K562 treated with DMSO at 1 percent for 24 hours (cell line): ENCODE results near the gene OXCT1. TPM values are rescaled to one million over a fixed set of nuclear protein-coding genes. Genes with fewer than 3 reads are reported as not detected.

Experiments used
- total RNA-seq: library from RNA; unstranded; fragments of 300-600 nt; gene quantifications from 2 replicates; pipeline ENCODE4 v1.2.3, GENCODE V29; 2022; ENCODE audit warnings: low read depth; ENCODE audit not compliant: insufficient read depth

The OXCT1 gene
- 13.5 and 15.9 TPM in 2 replicates for total RNA-seq

DNA sequence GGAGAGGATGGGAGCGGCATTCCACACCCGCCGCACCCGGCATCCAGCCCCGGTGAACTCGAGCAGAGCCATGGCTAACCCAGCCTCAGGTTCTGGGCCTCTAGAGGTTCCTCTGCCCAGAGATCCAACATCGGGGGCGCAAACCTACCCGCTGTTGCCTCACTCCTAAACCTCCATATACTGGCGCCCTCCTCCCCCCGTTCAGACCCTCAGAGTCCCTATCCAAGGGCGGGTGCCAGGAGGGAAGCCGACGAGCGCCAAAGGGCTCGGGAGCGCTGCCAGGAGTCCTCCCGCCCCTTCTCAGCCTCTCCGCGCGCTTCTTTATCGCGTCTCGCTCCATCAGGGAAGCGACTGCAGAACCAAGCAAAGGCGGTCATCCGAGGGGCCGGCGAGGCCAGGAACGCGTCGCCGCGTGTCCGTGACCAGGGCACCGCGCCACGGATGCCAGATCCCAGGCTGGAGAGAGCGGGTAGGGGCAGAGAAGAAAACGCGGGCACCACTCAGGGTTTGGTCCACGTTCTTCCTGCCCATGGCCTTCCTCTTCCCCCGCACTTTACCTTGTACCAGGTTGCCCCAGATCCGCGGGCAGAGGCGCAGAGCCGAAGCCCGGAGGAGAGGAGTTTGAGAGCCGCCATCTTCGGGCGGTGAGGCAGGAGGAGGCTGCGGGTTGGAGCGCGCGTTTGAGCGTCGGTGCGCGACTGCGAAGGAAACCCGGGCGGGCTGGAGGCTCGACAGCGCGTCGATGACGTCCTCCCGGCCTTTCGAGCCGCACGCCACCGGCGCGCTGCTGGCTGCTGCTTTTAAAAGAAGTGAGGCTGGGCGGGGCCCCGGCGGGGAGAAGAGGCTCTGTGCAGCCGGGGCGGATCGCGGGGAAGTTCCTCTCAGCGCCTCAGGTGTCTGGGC lies at the start of gene OXCT1:
OXCT1 (minus strand) TSS at position 702 of the 903 bp plus-strand sequence; CDS start at position 635, 67 bp downstream.

DNA sequence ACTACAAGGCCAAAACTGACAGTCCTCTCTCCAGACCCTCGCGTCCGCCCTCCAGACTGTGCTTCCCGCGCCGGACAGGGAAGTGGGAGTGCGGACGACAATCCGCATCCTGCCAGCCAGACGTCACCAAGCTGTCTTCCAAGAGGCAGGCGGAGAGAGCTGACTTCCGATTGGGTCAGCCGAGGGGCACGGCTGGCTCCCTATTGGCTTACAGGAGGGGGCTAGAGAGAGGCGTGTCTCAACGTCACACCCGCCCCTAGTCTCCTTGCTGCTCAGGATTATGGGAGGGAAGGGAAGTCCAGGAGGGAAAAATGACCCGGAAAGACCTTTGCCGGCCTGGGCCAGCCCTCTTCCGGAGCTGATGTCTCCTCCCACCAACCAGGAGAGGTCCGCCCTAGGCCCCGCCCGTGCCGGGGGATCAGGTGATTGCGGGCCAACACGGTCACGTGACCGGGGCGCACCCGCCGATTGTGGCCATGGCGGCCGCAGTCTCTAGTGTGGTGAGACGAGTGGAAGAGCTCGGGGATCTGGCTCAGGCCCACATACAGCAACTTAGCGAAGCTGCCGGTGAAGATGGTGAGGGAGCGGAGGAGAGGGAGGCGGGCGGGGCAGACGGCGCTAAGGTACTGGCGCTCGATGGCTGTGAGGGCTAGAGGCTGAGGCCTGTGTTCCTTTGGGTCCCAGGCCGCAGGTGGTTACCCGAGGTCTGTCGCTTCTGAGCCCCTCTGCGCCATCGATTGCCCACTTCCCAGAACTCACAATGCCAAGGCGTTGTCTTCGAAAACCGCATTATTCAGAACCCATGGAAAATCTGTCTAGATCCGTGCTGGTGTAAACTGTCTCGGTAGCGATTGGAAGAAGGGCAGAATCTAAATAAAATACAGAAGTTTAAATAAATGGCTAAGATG lies 33.9 kb upstream of the OXCT1 start, which contains the start of gene RIMOC1:
RIMOC1 (plus strand) TSS at position 453 of the 908 bp plus-strand sequence; CDS start at position 477, 24 bp downstream.

Other genes starting within 250 kb of the OXCT1 start
- gene RIMOC1, start 33.9 kb upstream of the OXCT1 start, total RNA-seq = 6.8 and 7.8 TPM in 2 replicates
- 15.4 and 15.9 TPM in 2 replicates for gene FBXO4, start 54.9 kb upstream of the OXCT1 start, total RNA-seq